ENCODE measurements around the gene METTL18.

GRCh38 chr1:169765580-169766331, 29.0 kb downstream of the METTL18 start:
- TF ChIP-seq POLR2AphosphoS5 (IDR thresholded peaks at IDR 0.05) = no peak
- no peak for TF ChIP-seq CTCF (IDR thresholded peaks at IDR 0.05; ENCODE audit: poor library complexity, severe bottlenecking)
- no peak for TF ChIP-seq EZH2 (IDR thresholded peaks at IDR 0.05; ENCODE audit: borderline replicate concordance, insufficient read depth, low read length, poor library complexity, severe bottlenecking)
- no peak for TF ChIP-seq EP300 (conservative IDR thresholded peaks at IDR 0.05; ENCODE audit: poor library complexity, severe bottlenecking)
